GM21390 (cell line): ENCODE measurements around the gene PPIL1.

ENCODE experiments used
- ATAC-seq: cut with Tn5 transposase; IDR thresholded peaks from one replicate; pipeline ENCODE4 v1.9.1; 2021; ENCODE audit not compliant: unreplicated experiment

The PPIL1 gene

GRCh38 chr6:36856277-36856676 is 18.3 kb downstream of the PPIL1 start:
- ATAC-seq, result no peak

DNA sequence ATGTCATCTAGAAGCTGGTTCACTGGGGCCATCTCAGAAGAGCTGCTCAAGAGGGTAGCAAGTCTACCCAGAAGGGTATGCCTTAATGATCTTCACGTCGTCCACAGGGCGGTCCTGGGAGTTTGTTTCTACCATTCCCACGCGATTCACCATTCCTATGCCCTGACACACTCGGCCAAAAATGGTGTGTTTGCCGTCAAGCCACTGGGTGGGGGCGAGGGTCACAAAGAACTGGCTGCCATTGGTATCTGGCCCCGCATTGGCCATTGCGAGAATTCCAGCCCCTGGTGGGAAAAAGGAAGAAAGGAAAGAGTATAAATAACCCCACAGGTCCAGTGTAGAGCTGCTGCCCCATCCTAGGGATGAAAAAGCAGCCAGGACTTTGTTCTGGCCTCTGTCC is 18.9 kb downstream of the PPIL1 start:
- ATAC-seq, result no peak

- no peak for ATAC-seq
Measured at GRCh38 chr6:36853325-36853724, 21.3 kb downstream of the PPIL1 start.

DNA sequence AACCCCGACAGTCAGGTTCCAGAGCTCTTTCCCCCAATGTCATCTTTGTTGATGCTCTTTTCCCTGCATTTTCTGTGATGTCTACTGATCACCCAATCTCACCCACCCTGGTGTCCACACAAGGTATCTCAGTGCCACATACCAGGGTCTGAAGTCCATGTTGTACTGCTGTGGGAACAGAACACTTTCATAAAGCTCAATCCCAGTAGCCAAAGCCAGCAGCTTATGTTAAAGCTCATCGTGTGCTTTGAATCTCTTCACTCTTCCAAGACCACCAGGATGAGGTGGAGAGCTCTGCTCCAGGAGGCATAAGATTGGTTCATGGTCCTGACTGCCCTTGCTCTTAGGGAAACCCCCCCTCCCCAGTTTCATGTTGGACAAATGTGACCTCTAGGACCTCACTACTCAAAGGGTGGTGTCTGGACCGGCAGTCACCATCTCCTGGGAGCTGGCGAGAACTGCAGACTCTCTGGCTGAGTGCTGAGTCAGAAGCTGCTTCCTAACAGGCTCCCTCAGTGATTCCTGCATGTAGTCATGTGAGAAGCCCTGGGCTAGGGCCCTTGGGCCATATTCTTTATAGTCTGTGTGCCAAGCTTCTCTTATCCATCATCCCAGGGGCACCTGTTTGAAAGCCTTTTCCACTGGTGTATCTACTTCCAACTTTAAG is 22.0 kb downstream of the PPIL1 start:
- no peak for ATAC-seq

DNA sequence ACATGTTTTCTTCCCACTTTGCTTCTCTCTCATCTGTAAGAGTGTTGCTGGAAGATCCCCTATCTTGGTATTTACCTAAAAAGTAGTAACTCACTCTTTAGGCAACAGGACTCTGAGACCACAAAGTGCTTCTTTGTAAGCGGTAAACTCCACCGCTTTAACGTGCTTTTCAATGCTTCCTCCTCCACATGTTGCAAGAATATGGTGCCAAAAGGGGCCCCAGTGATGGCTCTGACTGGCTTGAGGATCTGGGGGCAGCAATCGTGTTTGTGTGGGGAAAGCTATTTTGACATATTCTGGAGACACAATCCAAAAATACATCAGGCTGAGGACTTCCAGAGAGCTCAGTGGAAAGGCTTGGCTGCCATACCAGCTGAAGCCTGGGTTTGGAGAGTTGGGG is 23.0 kb downstream of the PPIL1 start:
- ATAC-seq, result no peak

DNA sequence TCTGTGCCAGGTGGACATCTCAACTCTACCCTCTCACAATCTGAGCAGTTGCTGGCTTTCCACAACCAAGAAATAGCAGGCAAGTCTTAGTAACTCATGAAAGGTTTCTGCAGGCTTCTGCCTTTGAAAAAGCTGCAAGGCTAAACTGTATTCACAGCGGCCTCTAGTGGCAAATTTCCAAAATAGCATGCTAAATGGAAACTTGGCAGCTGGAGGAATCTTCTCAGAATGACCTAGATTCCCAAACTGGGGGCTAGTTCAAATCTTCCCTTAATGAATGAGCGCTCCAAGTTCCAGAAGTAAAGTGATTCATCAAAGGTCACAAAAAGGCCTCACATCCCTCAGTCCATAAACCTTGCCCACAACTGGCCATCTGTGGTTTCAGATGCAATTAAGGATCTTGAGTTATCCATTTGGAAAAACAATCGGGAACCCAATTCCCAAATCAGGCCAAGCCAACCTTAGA is 23.4 kb downstream of the PPIL1 start:
- ATAC-seq, result no peak

DNA sequence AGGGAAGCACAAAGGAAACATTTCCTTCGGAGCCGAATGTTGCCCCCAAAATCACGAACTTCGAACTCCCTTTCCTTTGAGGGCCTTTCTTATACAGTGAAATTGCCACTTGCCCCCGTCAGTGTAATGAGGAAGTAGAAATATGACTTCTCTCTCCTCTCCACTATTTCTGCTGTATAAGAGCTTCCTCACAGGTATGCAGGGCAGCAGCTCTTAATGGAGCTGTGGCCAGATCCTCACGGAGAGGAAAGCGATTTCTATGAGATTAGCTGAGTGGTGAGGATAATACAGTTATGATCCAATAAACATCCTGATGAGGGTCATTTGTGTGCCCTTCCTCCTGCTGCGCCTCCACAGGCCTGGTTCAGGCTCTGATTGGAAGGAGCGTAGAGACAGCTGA is 24.6 kb downstream of the PPIL1 start:
- ATAC-seq, result no peak

- no peak for ATAC-seq
Measured at GRCh38 chr6:36848658-36849441, 25.8 kb downstream of the PPIL1 start.

- no peak for ATAC-seq
Measured at GRCh38 chr6:36847991-36848390, 26.6 kb downstream of the PPIL1 start.

GRCh38 chr6:36847152-36847551 is 27.5 kb downstream of the PPIL1 start:
- ATAC-seq, result no peak

DNA sequence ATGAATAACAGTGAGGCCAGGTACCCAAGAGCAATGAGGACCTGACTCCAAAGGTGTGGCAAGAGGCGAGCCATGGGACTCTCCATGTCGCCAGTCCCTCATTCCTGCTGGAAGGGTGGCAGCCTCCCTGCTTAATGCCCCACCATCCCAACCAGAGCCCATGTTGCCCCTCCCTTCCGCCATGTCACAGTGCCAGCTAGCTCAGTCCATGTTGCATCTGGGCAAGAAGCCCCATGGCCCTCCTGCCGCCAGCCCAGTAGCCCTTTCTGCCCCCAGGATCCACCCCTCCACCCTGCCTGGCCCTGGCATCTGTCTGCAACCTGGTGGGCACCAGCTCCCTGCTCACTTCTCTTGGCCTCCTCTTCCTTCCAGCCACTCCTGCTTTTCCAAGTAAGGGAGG is 29.4 kb downstream of the PPIL1 start:
- no peak for ATAC-seq

DNA sequence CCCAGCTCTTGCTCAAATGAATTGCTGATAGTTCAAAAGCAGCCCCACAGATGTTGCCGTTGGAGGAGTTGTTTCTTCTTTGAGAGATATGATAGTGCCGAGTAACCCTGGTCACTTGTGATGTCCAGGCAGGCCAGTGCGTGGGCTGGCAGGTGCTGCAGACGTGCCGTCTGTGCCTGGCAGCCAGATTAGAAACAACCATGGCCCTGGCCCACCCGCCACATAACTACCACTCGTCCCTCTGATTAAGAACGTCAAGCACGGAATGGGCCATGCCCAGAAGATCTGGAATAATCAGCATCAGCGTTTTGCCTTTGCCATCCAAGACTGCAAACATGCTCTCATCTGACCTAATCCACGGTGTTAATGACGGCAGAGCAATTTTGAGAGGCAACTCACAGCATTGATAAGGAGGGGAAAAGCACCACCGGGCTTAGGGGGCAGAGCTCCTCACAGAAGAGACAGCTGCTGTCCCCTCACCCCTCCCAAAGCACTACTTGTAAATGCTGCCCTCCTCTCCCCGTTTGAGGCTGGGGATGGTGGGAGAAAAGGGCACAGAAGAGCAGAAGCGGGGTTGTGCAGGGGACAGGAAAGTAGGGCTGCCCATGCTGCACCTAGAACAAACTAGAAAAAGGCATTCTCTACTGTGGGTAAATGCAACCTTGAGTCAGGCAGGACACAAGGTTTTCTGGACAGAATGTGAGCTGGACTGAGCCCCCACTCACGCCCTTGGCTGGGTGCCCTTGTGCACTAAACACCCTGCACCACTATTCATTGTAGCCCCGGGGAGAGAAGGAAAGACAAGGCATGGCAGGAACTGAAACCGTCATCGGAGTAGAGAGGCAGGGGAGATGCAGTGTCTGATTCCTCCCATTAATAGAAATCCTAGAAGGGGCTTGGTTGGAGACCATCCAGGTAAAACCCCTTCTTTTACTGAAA is 30.1 kb downstream of the PPIL1 start:
- ATAC-seq, result no peak

DNA sequence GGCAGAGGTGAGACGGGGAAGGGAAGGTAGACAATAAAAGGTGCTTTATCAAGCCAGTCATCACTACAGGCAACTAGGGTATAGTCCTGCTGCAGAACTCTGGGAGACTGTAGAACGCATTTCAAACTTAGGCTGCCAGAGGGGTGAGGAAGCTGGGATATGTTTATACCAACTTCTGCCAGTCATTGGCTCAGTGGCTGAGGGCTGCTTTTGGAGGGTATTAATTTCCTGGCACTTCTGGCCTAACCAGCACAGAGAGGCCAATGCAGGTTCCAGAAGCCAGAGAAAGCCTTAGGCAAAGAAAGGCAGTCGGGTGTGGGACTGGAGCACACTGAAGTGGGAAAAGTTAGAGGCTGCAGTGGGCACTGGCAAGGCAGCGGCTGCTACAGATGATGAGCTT is 31.4 kb downstream of the PPIL1 start:
- no peak for ATAC-seq

- no peak for ATAC-seq
Measured at GRCh38 chr6:36841756-36842155, 32.8 kb downstream of the PPIL1 start.

DNA sequence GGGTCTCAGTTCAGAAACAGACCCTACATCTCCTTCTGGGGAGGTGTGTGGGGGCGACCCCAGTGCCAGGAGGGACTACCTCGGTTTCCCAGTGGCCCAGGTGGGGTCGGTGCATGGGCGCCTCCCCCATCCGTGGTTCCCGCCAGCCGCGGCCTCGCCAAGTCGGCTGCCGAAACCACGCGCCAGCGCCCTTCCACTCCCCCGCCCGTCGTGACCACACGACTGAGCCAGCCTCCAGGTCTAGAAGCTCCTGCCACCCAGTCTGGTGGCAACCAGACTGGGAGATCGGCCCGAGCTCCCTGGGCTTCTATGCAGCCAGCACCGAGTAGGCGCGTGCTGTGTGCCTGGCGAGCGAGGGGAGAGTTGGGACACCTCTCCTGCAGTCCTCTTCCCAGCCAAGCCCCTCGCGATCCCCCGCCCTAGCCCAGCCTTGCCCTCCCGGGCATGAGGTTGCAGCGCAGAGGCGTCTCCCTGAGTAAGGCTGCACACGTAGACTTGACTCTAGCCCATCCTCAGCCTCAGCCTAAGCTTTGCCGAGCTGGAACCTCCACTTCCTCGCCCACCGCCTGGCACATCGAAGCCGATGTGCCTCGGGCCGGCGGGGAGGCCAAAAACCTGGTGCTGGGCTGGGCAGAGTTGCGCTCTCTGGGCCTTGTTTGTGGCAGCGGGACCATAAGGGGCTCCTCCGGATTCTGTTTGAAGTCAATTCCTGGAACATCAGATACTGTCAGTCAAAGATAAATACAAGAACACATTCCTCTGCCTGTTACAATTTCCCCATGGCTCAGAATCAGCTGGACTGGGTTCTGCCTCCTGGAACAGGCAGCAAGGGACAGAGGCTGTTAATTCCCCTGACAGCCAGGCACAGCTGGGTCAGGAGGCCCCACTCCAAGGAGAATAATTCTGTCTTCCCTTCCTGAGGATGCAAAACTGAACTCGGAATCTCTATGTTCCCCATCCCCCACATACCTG is 33.9 kb downstream of the PPIL1 start:
- ATAC-seq, result no peak

GRCh38 chr6:36839749-36840431 is 34.7 kb downstream of the PPIL1 start:
- no peak for ATAC-seq

DNA sequence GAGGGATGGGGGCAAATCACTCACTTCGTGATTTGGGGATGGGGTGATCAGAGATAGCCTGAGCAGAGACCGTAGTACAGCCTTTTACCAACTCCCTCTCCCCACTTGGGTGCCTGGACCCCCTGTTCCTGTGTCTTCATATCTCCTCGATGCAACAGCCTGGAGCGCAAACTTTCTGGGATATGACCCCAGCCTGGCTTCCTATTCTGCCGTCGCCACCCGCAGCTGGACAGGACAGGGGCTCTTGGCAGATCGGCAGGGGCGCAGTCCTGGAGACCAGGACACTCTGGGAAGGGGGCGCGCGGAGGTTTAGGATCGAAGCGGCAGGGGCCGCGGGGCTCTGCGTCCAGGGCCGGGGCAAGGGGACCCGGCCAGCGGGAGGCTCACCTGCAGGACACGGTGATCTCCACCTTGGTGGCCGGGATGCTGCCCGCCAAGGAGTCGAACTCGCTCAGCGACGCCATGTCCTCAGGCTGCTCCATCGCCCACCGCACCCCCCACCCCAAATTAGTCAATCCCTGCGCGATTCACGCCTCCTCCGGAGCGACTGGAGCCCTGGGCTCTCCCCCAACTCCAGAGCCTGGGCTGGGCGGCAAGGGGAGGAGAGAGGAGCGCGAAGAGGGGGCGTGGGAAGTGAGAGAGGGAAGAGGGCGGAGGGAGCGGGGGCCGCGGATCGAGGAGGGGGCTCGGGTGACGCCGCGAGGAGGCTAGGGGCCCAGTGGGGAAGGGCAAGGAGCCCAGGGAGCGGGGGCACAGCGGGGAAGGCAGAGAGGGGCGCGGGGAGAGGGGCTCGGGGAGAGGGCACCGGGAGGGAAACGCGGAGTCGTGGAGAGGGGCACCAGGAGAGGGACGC is 35.5 kb downstream of the PPIL1 start, which contains the start of gene CPNE5:
TSS of gene CPNE5 (minus strand) at position 549 of the 853 bp plus-strand sequence. CDS start at position 482, 67 bp downstream.
- no peak for ATAC-seq

GRCh38 chr6:36837686-36838085 is 36.9 kb downstream of the PPIL1 start:
- no peak for ATAC-seq

- ATAC-seq, result no peak
Measured at GRCh38 chr6:36837022-36837339, 37.6 kb downstream of the PPIL1 start.
